Osteoblast (primary cell): ENCODE data around the gene PLXNA2. TPM values are rescaled to one million over a fixed set of nuclear protein-coding genes. Genes with fewer than 3 reads are reported as not detected.

ENCODE experiments used
- DNase-seq: peaks from one replicate; pipeline ENCODE4 v3.0.0; 2011; ENCODE audit warnings: low spot score, mixed read lengths; ENCODE audit not compliant: insufficient read length; ENCODE audit errors: missing footprints
- H2AFZ ChIP-seq: 2 replicates; pipeline ENCODE4 v1.6.0; 2011; ENCODE audit warnings: mild to moderate bottlenecking, low read length
- H3K27ac ChIP-seq: 2 replicates; pipeline ENCODE4 v1.5.1; 2011; ENCODE audit warnings: mild to moderate bottlenecking, low read depth, low read length, moderate library complexity
- H3K27me3 ChIP-seq: 2 replicates; pipeline ENCODE4 v1.6.0; 2012; ENCODE audit warnings: mild to moderate bottlenecking, control low read depth, inconsistent platforms, low read length, moderate library complexity; ENCODE audit not compliant: insufficient read depth
- H3K36me3 ChIP-seq: 2 replicates; pipeline ENCODE4 v1.5.1; 2011; ENCODE audit warnings: mild to moderate bottlenecking, low read length, control low read depth, moderate library complexity; ENCODE audit not compliant: insufficient read depth
- H3K4me1 ChIP-seq: 2 replicates; pipeline ENCODE4 v1.5.1; 2011; ENCODE audit warnings: mild to moderate bottlenecking, low read length, control low read depth, moderate library complexity; ENCODE audit not compliant: insufficient read depth
- H3K4me2 ChIP-seq: 2 replicates; pipeline ENCODE4 v1.6.0; 2011; ENCODE audit warnings: mild to moderate bottlenecking, low read length; ENCODE audit not compliant: insufficient read depth
- H3K4me3 ChIP-seq: fragments of 200-600 bp; sonication (generic); 3 replicates; pipeline ENCODE4 v1.5.1; 2012; ENCODE audit warnings: mild to moderate bottlenecking, low read length, inconsistent platforms; ENCODE audit not compliant: insufficient read depth
- H3K79me2 ChIP-seq: 2 replicates; pipeline ENCODE4 v1.6.0; 2012; ENCODE audit warnings: mild to moderate bottlenecking, low read length, control low read depth, inconsistent platforms; ENCODE audit not compliant: insufficient read depth
- H3K9me3 ChIP-seq: 2 replicates; pipeline ENCODE4 v1.5.1; 2011; ENCODE audit warnings: low read depth, low read length, control low read depth
- H4K20me1 ChIP-seq: 2 replicates; pipeline ENCODE4 v1.6.0; 2012; ENCODE audit warnings: mild to moderate bottlenecking, low read length, control low read depth; ENCODE audit not compliant: insufficient read depth
- CTCF ChIP-seq: IDR thresholded peaks from 2 replicates; pipeline ENCODE4 v1.5.1; 2011; ENCODE audit warnings: mild to moderate bottlenecking, low read depth, low read length, moderate library complexity; ENCODE audit errors: extremely low read depth
- total RNA-seq: library from RNA; depleted of rRNA; stranded (reverse); fragments of >200 nt; gene quantifications from 2 replicates; pipeline ENCODE4 v1.2.3, GENCODE V29; 2012

The PLXNA2 gene
- total RNA-seq, 1 donor: 3.3 TPM

- Histone ChIP-seq H3K36me3 (no peaks in the 10 kb centered on the region), H3K27ac (no peak overlapping the region), H3K27me3 (no peaks in the 10 kb centered on the region), H4K20me1 (no peaks in the 10 kb centered on the region), H3K79me2 (no peaks in the 10 kb centered on the region), H3K4me1 (peaks cover 28% of the 10 kb centered on the region), H2AFZ (no peak overlapping the region), H3K4me2 (no peak overlapping the region), H3K4me3 (no peak overlapping the region), H3K9me3 (no peaks in the 10 kb centered on the region)
- no peak for DNase-seq
- no peak for TF ChIP-seq CTCF
Observed at GRCh38 chr1:208179961-208180409, 64.2 kb downstream of the PLXNA2 start.

- Histone ChIP-seq H3K4me1 (peaks cover 27% of the 10 kb centered on the region), H3K9me3 (no peaks in the 10 kb centered on the region), H3K27me3 (no peaks in the 10 kb centered on the region), H3K36me3 (no peaks in the 10 kb centered on the region), H2AFZ (no peak overlapping the region), H3K79me2 (no peaks in the 10 kb centered on the region), H3K4me3 (no peak overlapping the region), H3K27ac (no peak overlapping the region), H4K20me1 (no peaks in the 10 kb centered on the region), H3K4me2 (no peak overlapping the region)
- no peak for TF ChIP-seq CTCF
- DNase-seq: peak; percentile 44
Observed at GRCh38 chr1:208179263-208179816, 64.8 kb downstream of the PLXNA2 start.

- Histone ChIP-seq H3K4me1 (peaks cover 21% of the 10 kb centered on the region), H4K20me1 (no peaks in the 10 kb centered on the region), H3K4me3 (no peak overlapping the region), H3K36me3 (no peaks in the 10 kb centered on the region), H3K9me3 (no peaks in the 10 kb centered on the region), H3K27me3 (no peaks in the 10 kb centered on the region), H3K27ac (no peak overlapping the region), H2AFZ (no peak overlapping the region), H3K79me2 (no peaks in the 10 kb centered on the region), H3K4me2 (no peak overlapping the region)
- no peak for TF ChIP-seq CTCF
- DNase-seq: no peak
Observed at GRCh38 chr1:208178091-208178529, 66.1 kb downstream of the PLXNA2 start.

GRCh38 chr1:208177656-208178055, 66.5 kb downstream of the PLXNA2 start:
- Histone ChIP-seq H3K9me3 (no peaks in the 10 kb centered on the region), H4K20me1 (no peaks in the 10 kb centered on the region), H3K27me3 (no peaks in the 10 kb centered on the region), H3K79me2 (no peaks in the 10 kb centered on the region), H3K27ac (no peak overlapping the region), H2AFZ (no peak overlapping the region), H3K36me3 (no peaks in the 10 kb centered on the region), H3K4me1 (peaks cover 21% of the 10 kb centered on the region), H3K4me2 (no peak overlapping the region), H3K4me3 (no peak overlapping the region)
- TF ChIP-seq CTCF: no peak
- no peak for DNase-seq
